ENCODE data around the gene BCKDHA. TPM values are rescaled to one million over a fixed set of nuclear protein-coding genes. Genes with fewer than 3 reads are reported as not detected.

Gene BCKDHA
- total RNA-seq, 2 experiments from 2014 or later: 16.8 to 66.4 TPM

DNA sequence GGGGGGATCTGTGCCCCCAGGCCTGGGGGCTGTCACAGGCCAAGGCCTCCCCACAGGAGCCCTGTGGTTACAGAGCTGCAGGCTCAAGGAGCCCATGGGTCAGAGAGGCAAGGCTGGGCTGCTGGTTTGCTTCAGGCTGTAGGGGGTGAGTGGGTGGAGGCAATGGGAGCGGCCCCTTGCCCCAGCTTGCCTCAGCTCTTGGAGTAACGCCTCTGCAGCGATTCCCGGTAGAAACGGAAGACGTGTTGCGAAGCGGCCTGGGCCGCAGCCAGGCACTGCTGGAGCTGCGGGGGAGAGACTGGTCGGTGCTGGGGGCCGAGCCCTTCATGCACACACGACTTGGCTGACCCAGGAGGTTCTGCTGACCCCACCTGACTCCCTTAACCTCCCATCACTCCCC, 11.2 kb upstream of the BCKDHA start:
- CTCF ChIA-PET (ENCODE audit: unreplicated experiment): no interaction called here
- peaks cover 56% of the 10 kb centered on the region for H3K36me3 ChIP-seq (ENCODE audit: insufficient read depth, low read length)

DNA sequence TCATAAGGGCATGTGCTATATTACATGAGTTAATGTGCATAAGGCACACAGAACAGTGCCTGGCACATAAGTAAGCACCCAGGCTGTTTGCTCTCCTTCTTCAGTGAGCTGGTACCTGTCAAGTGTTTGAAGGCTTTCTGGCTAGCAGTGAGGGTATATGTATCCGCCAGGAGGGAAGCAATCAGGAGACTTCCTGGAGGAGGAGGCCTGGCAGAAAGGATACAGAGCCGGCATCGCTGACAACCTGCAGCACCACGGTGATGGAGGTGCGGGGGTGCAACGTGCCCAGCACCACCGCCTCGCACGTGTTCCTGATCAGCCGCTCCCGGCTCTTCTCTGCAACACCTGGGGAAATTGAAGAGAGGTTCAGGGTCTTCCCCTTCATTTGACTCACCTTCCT, 6.0 kb upstream of the BCKDHA start:
- Histone ChIP-seq H3K4me3 (ENCODE audit: low read depth, low read length, poor library complexity, severe bottlenecking) (no peak overlapping the region), H2AFZ (ENCODE audit: low read length) (no peak overlapping the region), H3K79me2 (ENCODE audit: insufficient read depth, low read depth, low read length) (peaks cover 18% of the 10 kb centered on the region), H3K9me2 (ENCODE audit: insufficient read depth, low read length) (no peaks in the 10 kb centered on the region), H4K20me1 (ENCODE audit: insufficient read depth, low read length) (no peaks in the 10 kb centered on the region), H3K4me2 (ENCODE audit: low read length) (no peak overlapping the region), H3K9me3 (ENCODE audit: low read length) (no peaks in the 10 kb centered on the region), H3K27ac (ENCODE audit: low read depth, low read length, poor library complexity, severe bottlenecking) (no peak overlapping the region), H3K36me3 (ENCODE audit: insufficient read depth, low read length) (peaks cover 50% of the 10 kb centered on the region), H3K4me1 (ENCODE audit: insufficient read depth, low read length, poor library complexity, severe bottlenecking) (peaks cover 17% of the 10 kb centered on the region)
- BruUV-seq (replicated peaks): no TSS peak
- CTCF ChIA-PET (ENCODE audit: unreplicated experiment): no interaction called here
- POLR2A ChIA-PET: no interaction called here
- TF ChIP-seq EZH2phosphoT487 (IDR thresholded peaks at IDR 0.05; ENCODE audit: borderline replicate concordance, low read depth, low read length) (no peak), CTCF (conservative IDR thresholded peaks at IDR 0.05; ENCODE audit: low read length) (no peak)
- intact Hi-C loops (cut with micrococcal nuclease; ENCODE audit: unreplicated experiment): no loop called here
- no peak for DNase-seq (ENCODE audit: low spot score)

More for the DNA sequence above, 11.2 kb upstream of the BCKDHA start:
- POLR2A ChIA-PET: interaction anchor here (0.6 kb wide), 1 partner anchor 71 kb away, joined by 3 read pairs; no protein-coding TSS in a partner anchor
- Histone ChIP-seq H3K4me1 (ENCODE audit: insufficient read depth, low read length, poor library complexity, severe bottlenecking) (no peaks in the 10 kb centered on the region), H3K9me2 (ENCODE audit: insufficient read depth, low read length) (no peaks in the 10 kb centered on the region), H4K20me1 (ENCODE audit: insufficient read depth, low read length) (no peaks in the 10 kb centered on the region), H3K4me2 (ENCODE audit: low read length) (no peak overlapping the region), H3K4me3 (ENCODE audit: low read depth, low read length, poor library complexity, severe bottlenecking) (no peak overlapping the region), H2AFZ (ENCODE audit: low read length) (no peak overlapping the region), H3K79me2 (ENCODE audit: insufficient read depth, low read depth, low read length) (no peaks in the 10 kb centered on the region), H3K9me3 (ENCODE audit: low read length) (no peaks in the 10 kb centered on the region), H3K27ac (ENCODE audit: low read depth, low read length, poor library complexity, severe bottlenecking) (no peak overlapping the region)
- DNase-seq (ENCODE audit: low spot score): no peak
- TF ChIP-seq EZH2phosphoT487 (IDR thresholded peaks at IDR 0.05; ENCODE audit: borderline replicate concordance, low read depth, low read length) (no peak), CTCF (conservative IDR thresholded peaks at IDR 0.05; ENCODE audit: low read length) (no peak)
- BruUV-seq (replicated peaks): no TSS peak
- intact Hi-C loops (cut with micrococcal nuclease; ENCODE audit: unreplicated experiment): no loop called here

- no TSS peak for BruUV-seq (replicated peaks)
Measured at GRCh38 chr19:41392775-41393174, 4.8 kb upstream of the BCKDHA start.

More at GRCh38 chr19:41392775-41393174, 4.8 kb upstream of the BCKDHA start:
- intact Hi-C loops (cut with micrococcal nuclease; ENCODE audit: unreplicated experiment): no loop called here
- Histone ChIP-seq H3K4me3 (ENCODE audit: low read depth, low read length, poor library complexity, severe bottlenecking) (no peak overlapping the region), H3K36me3 (ENCODE audit: insufficient read depth, low read length) (peaks cover 44% of the 10 kb centered on the region), H3K27ac (ENCODE audit: low read depth, low read length, poor library complexity, severe bottlenecking) (no peak overlapping the region), H2AFZ (ENCODE audit: low read length) (no peak overlapping the region), H3K4me1 (ENCODE audit: insufficient read depth, low read length, poor library complexity, severe bottlenecking) (peaks cover 17% of the 10 kb centered on the region), H3K79me2 (ENCODE audit: insufficient read depth, low read depth, low read length) (peaks cover 22% of the 10 kb centered on the region), H3K4me2 (ENCODE audit: low read length) (no peak overlapping the region), H3K9me2 (ENCODE audit: insufficient read depth, low read length) (no peaks in the 10 kb centered on the region), H4K20me1 (ENCODE audit: insufficient read depth, low read length) (no peaks in the 10 kb centered on the region), H3K9me3 (ENCODE audit: low read length) (no peaks in the 10 kb centered on the region)
- DNase-seq (ENCODE audit: low spot score): no peak
- POLR2A ChIA-PET: interaction anchor here (0.6 to 0.7 kb wide), 2 partner anchors 9 to 741 kb away, joined by 3 to 4 read pairs; no protein-coding TSS in a partner anchor
- CTCF ChIA-PET (ENCODE audit: unreplicated experiment): no interaction called here
- TF ChIP-seq CTCF (conservative IDR thresholded peaks at IDR 0.05; ENCODE audit: low read length) (no peak), EZH2phosphoT487 (IDR thresholded peaks at IDR 0.05; ENCODE audit: borderline replicate concordance, low read depth, low read length) (no peak)

Data from OCI-LY7 (cell line).